HEK293T (cell line): Measurements from ENCODE around the gene TMEM125.

Experiments
- ARNT ChIP-seq: fragments of 450-650 bp; IDR thresholded peaks from 2 replicates; pipeline ENCODE4 v1.6.1; 2017; ENCODE audit warnings: mild to moderate bottlenecking
- BHLHE40 ChIP-seq: fragments of 450-650 bp; IDR thresholded peaks from 2 replicates; pipeline ENCODE4 v1.6.1; 2016; ENCODE audit warnings: mild to moderate bottlenecking, moderate library complexity, borderline replicate concordance
- CTBP1 ChIP-seq: fragments of 450-650 bp; IDR thresholded peaks from 2 replicates; pipeline ENCODE4 v1.6.1; 2016; ENCODE audit warnings: borderline replicate concordance
- ELF4 ChIP-seq: fragments of 450-650 bp; IDR thresholded peaks from 2 replicates; pipeline ENCODE4 v1.6.1; 2017; ENCODE audit warnings: antibody characterized with exemption
- FOXA1 ChIP-seq: fragments of 450-650 bp; IDR thresholded peaks from 2 replicates; pipeline ENCODE4 v1.6.1; 2016; ENCODE audit warnings: mild to moderate bottlenecking
- FOXK2 ChIP-seq: fragments of 450-650 bp; IDR thresholded peaks from 2 replicates; pipeline ENCODE4 v1.6.1; 2016; ENCODE audit warnings: mild to moderate bottlenecking
- FOXM1 ChIP-seq: fragments of 450-650 bp; IDR thresholded peaks from 2 replicates; pipeline ENCODE4 v1.6.1; 2017; ENCODE audit warnings: mild to moderate bottlenecking, borderline replicate concordance
- HDGF ChIP-seq: fragments of 450-650 bp; IDR thresholded peaks from 2 replicates; pipeline ENCODE4 v1.6.1; 2017; ENCODE audit warnings: antibody characterized with exemption, borderline replicate concordance
- L3MBTL2 ChIP-seq: fragments of 450-650 bp; conservative IDR thresholded peaks from 2 replicates; pipeline ENCODE4 v1.6.1; 2016; ENCODE audit warnings: mild to moderate bottlenecking
- NFRKB ChIP-seq: fragments of 450-650 bp; IDR thresholded peaks from 2 replicates; pipeline ENCODE4 v1.6.1; 2016; ENCODE audit warnings: mild to moderate bottlenecking, moderate library complexity
- PKNOX1 ChIP-seq: fragments of 450-650 bp; IDR thresholded peaks from 2 replicates; pipeline ENCODE4 v1.6.1; 2016
- SP1 ChIP-seq: fragments of 450-650 bp; IDR thresholded peaks from 2 replicates; pipeline ENCODE4 v1.6.1; 2017
- SUZ12 ChIP-seq: fragments of 450-650 bp; IDR thresholded peaks from 2 replicates; pipeline ENCODE4 v1.6.1; 2016; ENCODE audit warnings: mild to moderate bottlenecking
- TARDBP ChIP-seq: fragments of 450-650 bp; IDR thresholded peaks from 2 replicates; pipeline ENCODE4 v1.6.1; 2016

GRCh38 chr1:43253173-43253572 is 16.6 kb upstream of the TMEM125 start:
- TF ChIP-seq SP1 (no peak), CTBP1 (no peak), NFRKB (no peak), FOXM1 (no peak), L3MBTL2 (no peak), BHLHE40 (no peak), FOXK2 (no peak), FOXA1 (no peak), SUZ12 (no peak), PKNOX1 (no peak), HDGF (no peak), ELF4 (no peak), ARNT (no peak), TARDBP (no peak)
